GF-D8 (cell line): Measurements from ENCODE around the gene KCTD17.
"Not testable (repeated sequence)": the region's sequence is repeated elsewhere in the genome, so short reads cannot be mapped to it uniquely, and the experiment has no call there.

ENCODE experiments used
- DNase-seq: peaks from one replicate; lab custom pipeline; 2025; lab: John Stamatoyannopoulos, UW

The KCTD17 gene

GRCh38 chr22:37061611-37062375, 10.3 kb downstream of the KCTD17 start:
- DNase-seq: no peak

DNA sequence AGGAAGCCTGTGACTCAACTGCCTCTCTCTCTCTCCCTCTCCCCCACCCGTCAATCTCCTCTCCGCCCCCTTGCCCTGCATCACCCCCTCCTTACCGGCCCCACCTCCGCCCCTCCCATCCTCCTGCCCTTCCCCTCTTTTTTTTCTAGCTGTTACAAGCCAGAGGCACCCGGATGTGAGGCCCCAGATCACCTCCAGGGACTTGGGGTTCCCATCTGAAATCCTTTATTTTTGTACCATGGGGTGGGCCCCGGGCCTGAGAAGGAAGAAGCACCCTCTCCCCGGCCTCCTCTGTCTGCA, 10.8 kb downstream of the KCTD17 start:
- DNase-seq: no peak

DNA sequence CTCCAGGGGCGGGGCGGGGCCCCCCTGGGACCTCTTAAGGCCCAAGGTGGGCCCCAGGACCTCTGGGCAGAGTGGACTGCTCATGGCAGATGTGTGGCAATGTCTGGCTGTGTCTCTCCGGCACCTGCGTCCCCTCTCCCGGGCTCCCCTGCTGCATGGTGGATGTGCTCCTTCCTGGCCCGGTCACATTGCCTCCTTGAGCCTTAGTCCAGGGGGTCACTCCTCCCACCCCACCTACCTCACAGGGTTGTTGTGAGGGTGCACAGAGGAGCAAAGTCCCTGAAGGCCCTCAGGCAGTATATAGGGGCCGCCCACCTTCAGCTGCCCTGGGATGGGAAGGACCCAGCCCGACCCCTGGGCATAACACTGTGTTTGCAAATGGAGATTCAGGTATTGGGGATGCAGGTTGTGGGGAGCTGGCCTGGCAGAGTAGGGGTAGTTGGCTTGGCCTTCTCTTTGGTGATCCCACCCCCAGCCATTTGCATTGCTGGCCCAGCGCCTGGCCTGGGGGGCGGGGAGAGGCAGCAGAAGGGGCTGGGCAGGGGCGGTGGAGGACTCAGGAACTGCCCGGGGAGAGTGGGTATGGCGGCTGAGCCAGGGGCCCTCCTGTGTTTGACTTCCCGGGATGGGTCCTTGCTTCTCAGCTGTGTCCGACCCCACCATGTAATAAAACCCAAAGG, 11.3 kb downstream of the KCTD17 start:
- no peak for DNase-seq

DNA sequence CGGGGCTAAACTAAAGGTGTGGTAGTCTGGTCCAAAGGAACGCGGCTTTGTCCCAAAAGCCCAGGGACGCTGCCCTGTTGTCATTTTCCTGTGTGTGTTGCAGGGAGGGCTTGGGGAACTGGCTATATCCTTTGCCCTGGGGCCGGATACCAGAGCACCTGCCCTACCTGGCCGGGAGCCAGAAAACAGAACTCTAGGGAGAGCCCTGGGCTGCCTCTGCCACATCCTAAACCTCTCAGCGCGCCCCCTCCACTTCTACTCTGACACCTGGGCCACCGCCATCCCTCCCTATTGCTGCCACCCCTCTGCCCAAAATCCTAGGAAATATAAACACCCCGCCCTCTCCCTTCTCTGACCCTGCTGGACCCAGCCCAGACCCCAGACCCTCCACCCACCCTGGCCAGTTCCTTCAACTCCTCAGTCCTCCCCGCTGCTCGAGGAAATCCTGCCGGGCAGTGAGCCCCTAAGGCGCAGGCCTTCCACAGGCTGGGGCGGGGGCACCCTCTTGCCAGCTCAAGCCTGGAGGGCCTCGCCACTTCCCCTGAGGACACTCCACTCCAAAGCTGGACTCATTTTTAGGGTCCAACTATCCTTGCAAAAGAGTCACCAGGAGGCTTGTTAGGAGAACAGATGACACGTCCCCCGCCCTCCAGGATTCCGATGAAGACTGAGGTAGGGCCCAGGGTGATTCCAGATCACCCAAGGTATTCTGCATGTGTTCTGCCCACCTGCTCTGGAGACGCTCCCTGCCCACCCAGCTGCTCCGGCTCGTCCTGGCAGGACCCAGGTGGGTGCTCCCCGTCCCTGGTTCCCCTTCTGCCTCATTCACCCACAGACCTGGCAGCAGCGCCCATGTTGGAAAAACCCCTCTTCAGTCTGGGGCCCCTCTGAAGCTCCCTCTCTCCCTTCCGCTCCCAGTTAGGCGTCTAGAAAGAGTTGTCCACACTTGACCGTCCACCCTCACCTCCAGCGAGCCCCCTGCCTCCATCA, 12.2 kb downstream of the KCTD17 start:
- no peak for DNase-seq

- DNase-seq: no peak
Measured at GRCh38 chr22:37064553-37064952, 13.0 kb downstream of the KCTD17 start.

GRCh38 chr22:37065180-37065579, 13.6 kb downstream of the KCTD17 start:
- no peak for DNase-seq

GRCh38 chr22:37065961-37066360, 14.4 kb downstream of the KCTD17 start:
- DNase-seq: no peak

GRCh38 chr22:37067428-37067827, 15.9 kb downstream of the KCTD17 start:
- no peak for DNase-seq

GRCh38 chr22:37068859-37069258, 17.3 kb downstream of the KCTD17 start:
- DNase-seq: no peak

- no peak for DNase-seq
Measured at GRCh38 chr22:37069319-37069718, 17.8 kb downstream of the KCTD17 start.

- no peak for DNase-seq
Measured at GRCh38 chr22:37069719-37070118, 18.2 kb downstream of the KCTD17 start.

DNA sequence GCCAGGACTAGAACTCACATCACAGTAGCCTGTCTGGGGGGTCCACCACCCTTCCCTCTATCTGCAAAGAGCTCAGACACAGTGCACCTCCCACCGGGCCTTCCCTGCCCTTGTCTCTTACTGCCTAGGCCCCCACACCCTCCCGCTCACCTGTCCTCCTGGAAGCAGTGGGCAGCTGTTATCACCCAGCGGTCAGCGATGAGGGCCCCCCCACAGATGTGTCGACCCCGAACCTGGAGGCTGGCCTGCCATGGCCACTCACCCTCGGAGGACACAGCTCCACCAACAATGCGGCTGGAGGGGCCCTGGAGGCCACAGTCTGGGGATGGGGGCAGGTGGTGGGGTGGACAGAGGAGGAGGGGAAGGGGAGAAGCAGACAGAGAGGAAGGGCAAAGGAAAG, 18.8 kb downstream of the KCTD17 start:
- DNase-seq: no peak

DNA sequence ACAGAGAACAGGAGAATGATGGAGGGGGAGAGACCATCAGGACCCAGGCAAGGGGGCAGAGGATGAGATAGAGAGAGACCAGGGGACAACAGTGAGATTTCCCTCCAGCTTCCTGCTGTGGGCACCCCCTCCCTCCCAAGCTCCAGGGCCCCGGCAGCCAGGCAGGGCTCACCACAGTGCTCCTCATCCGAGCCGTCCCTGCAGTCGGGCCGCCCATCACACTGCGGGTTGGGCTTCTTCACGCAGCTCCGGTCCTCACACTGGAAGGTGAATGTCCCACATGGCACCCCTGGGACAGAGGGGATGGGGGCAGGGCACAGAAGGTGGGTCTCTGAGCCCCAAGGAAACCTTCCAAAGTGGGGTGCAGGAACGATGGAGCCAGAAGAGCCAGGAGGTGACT, 19.2 kb downstream of the KCTD17 start:
- no peak for DNase-seq

DNA sequence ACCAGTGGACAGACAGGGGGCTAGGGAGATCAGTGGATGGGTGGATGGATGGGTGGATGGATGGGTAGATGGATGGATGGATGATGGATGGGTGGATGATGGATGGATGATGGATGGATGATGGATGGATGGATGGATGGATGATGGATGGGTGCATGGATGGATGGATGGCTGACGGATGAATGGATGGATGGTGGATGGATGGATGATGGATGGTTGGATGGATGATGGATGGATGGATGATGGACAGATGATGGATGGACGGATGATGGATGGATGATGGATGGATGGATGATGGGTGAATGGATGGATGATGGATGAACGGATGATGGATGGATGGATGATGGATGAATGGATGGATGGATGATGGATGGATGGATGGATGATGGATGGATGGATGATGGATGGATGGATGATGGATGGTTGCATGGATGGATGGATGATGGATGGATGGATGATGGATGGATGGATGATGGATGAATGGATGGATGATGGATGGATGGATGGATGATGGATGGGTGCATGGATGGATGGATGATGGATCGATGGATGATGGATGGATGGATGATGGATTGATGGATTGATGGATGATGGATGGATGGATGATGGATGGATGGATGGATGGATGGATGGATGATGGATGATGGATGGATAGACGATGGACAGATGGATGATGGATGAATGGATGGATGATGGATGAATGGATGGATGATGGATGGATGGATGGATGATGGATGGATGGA, 20.5 kb downstream of the KCTD17 start:
- DNase-seq: not testable (repeated sequence)

- no peak for DNase-seq
Measured at GRCh38 chr22:37072673-37073072, 21.1 kb downstream of the KCTD17 start.

DNA sequence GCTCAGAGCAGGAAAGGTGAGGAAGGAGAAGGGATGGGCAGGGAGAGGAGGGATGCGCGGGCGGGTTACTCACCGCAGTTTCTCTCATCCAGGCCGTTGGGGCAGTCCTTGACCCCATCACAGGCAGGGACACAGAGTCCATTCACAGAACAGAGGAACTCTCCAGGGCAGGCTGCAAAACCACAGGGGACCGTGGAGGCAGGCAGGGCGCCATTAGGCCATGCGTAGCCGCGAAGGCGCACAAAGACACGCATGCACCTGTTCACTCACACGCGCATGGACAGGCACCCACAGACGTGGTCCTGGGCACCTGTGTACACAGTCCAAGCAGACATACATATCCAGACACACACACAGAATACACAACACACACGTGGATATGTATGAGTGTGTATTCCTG, 23.0 kb downstream of the KCTD17 start:
- no peak for DNase-seq

DNA sequence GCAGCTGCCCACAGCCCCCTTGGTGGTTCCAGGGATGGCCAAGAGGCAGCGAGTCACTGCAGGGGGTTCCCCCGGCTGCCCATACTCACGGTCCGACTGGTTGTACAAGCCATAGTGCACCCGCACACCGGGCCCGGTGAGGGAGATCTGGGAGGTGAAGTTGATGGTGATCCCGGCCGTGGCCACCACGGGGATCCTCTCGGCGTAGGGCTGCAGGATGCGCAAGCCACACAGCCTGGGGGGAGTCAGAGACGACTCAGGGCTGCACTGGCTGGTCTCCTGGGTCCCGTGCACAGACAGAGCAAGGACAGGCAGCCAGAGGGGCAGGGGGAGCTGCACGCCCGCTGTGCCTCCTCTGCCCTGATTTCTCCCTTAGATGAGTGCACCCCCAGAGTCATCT, 23.5 kb downstream of the KCTD17 start:
- no peak for DNase-seq

- DNase-seq: no peak
Measured at GRCh38 chr22:37075822-37076433, 24.4 kb downstream of the KCTD17 start.

DNA sequence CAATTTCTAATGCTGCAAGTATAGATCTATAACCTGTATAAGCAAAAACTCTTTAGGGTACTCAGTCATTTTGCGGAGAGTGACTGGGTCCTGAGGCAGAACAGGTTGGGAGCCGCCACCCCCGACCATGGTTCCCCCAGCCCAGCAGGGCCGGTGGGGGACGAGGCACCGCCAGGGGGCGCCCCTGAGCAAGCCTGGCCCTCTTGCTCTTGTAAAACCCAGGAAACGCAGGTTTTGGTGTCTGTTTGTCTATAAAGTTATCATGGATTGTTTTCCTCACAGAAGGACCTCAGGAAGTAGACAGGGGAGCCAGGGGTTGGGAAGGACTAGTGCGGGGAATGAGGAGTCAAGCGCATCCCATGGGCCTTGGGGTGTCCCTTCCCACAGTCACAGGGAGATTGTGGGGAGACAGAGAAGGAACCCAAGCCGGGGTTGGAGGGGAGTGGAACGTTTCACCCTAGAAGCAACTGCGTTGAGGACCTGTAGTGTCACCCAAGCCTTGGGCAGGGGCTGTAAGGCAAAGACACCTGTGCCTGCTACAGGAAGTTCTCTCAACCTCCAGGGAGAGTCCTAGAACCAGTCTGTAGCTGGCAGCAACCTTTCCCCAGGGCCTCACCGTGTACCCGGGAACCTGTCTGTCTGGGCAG, 26.4 kb downstream of the KCTD17 start:
- no peak for DNase-seq

DNA sequence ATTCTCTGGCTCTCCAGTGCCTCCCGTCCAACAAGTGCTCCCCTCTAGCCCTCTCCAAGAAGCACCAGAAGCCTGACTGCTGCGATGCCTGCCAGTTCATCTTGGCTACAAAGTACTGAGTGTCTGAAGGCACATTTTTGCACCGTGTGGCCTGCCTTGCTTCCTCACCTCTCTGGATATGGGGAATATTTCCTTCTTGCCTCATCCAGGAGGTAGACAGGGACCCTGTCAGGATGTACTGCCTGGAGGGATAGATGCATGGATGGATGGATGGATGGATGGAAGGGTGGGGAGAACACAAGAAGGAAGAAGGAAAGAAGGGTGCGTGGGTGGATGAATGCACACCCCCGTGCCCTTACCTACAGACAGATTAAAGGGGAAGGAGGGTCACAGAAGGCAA, 27.6 kb downstream of the KCTD17 start:
- DNase-seq: no peak

DNA sequence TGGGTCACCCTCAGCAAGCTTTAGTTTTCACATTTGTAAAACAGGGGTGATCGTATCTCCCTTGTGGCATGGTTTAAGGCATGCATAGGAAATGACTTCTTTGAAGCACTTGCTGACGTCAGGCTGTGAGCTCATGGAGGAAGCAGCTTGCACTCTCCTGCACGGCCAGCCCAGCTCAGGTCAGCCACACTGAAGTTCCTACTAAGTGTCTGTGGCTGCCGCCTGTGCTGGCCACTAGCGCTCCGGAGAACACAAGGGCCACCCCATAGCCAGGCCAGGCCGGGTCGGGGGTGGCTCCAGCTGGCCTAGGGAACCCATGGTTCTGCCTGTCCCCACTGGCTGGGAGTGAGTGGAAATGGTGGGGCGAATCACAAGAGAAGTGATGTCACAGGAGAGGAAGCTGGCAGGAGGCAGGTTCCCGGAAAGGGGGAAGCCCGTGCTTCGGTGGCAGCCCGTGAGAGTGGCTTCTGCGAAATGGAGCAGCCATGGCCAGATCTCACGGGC, 28.2 kb downstream of the KCTD17 start:
- no peak for DNase-seq
